OCI-LY7 (cell line): ENCODE results near the gene FSIP1. TPM values are rescaled to one million over a fixed set of nuclear protein-coding genes. Genes with fewer than 3 reads are reported as not detected.

ENCODE experiments used
- Bru-seq: library from RNA; stranded (reverse); fragments of 400-500 nt; gene quantifications from one replicate; lab custom pipeline; 2021; lab: Mats Ljungman, UMichigan
- BruChase-seq, 2 experiments: library from RNA; stranded (reverse); fragments of 400-500 nt; gene quantifications; one replicate each; lab custom pipeline; 2021; lab: Mats Ljungman, UMichigan
- BruUV-seq: library from RNA; stranded (reverse); fragments of 400-500 nt; replicated peaks from 2 replicates; lab custom pipeline; 2021; lab: Mats Ljungman, UMichigan
- CTCF ChIA-PET: fragments of 300-600 bp; sonication (Branson Sonifier 250); formaldehyde crosslinking; loops from one replicate; lab custom pipeline; 2022; ENCODE audit warnings: antibody characterized with exemption; ENCODE audit not compliant: unreplicated experiment; lab: Charles Lee
- POLR2A ChIA-PET: fragments of 300-600 bp; sonication (Branson Sonifier 250); formaldehyde crosslinking; loops from one replicate; lab custom pipeline; 2022; ENCODE audit warnings: antibody characterized with exemption; lab: Charles Lee
- DNase-seq: peaks from one replicate; pipeline ENCODE4 v3.0.0-alpha.2; 2015; ENCODE audit warnings: low spot score
- H2AFZ ChIP-seq: fragments of 200-600 bp; sonication (generic), shearing (Covaris generic); 2 replicates; pipeline ENCODE4 v1.6.1; 2014; ENCODE audit warnings: mild to moderate bottlenecking, antibody characterized with exemption, low read length, moderate library complexity
- H3K27ac ChIP-seq: fragments of 200-600 bp; sonication (generic); 2 replicates; pipeline ENCODE4 v1.5.1; 2014; ENCODE audit warnings: mixed run types, low read depth, mild to moderate bottlenecking, moderate library complexity, low read length, inconsistent platforms; ENCODE audit not compliant: poor library complexity, severe bottlenecking
- H3K36me3 ChIP-seq: fragments of 200-600 bp; sonication (generic); 2 replicates; pipeline ENCODE4 v1.6.1; 2014; ENCODE audit warnings: mild to moderate bottlenecking, antibody characterized with exemption, low read length, moderate library complexity, mixed read lengths; ENCODE audit not compliant: insufficient read depth
- H3K4me1 ChIP-seq: fragments of 200-600 bp; sonication (generic); 2 replicates; pipeline ENCODE4 v1.5.1; 2014; ENCODE audit warnings: mild to moderate bottlenecking, low read length; ENCODE audit not compliant: insufficient read depth, poor library complexity, severe bottlenecking
- H3K4me2 ChIP-seq: fragments of 200-600 bp; sonication (generic); 2 replicates; pipeline ENCODE4 v1.6.1; 2014; ENCODE audit warnings: mild to moderate bottlenecking, low read length
- H3K4me3 ChIP-seq: fragments of 200-600 bp; sonication (generic); 2 replicates; pipeline ENCODE4 v1.5.1; 2014; ENCODE audit warnings: mild to moderate bottlenecking, low read depth, low read length; ENCODE audit not compliant: poor library complexity, severe bottlenecking
- H3K79me2 ChIP-seq: fragments of 200-600 bp; sonication (generic); 2 replicates; pipeline ENCODE4 v1.6.1; 2016; ENCODE audit warnings: low read depth, mild to moderate bottlenecking, low read length, moderate library complexity, mixed read lengths; ENCODE audit not compliant: insufficient read depth
- H3K9me2 ChIP-seq: fragments of 200-600 bp; sonication (generic); 2 replicates; pipeline ENCODE4 v1.6.1; 2016; ENCODE audit warnings: mild to moderate bottlenecking, low read length, mixed read lengths; ENCODE audit not compliant: insufficient read depth
- H3K9me3 ChIP-seq: fragments of 200-600 bp; sonication (generic); 2 replicates; pipeline ENCODE4 v1.6.1; 2014; ENCODE audit warnings: mild to moderate bottlenecking, mixed run types, low read length, mixed read lengths
- H4K20me1 ChIP-seq: fragments of 200-600 bp; sonication (generic); 2 replicates; pipeline ENCODE4 v1.6.1; 2014; ENCODE audit warnings: mild to moderate bottlenecking, antibody characterized with exemption, low read length, moderate library complexity, mixed read lengths; ENCODE audit not compliant: insufficient read depth
- CTCF ChIP-seq: fragments of 200-600 bp; sonication (generic); conservative IDR thresholded peaks from 2 replicates; pipeline ENCODE4 v1.5.1; 2014; ENCODE audit warnings: mild to moderate bottlenecking, antibody characterized with exemption, low read length, moderate library complexity, mixed read lengths
- EZH2phosphoT487 ChIP-seq: fragments of 200-600 bp; sonication (generic); IDR thresholded peaks from 2 replicates; pipeline ENCODE4 v1.6.1; 2018; ENCODE audit warnings: low read depth, borderline replicate concordance, mild to moderate bottlenecking, mixed run types, antibody characterized with exemption, low read length, moderate library complexity, mixed read lengths
- intact Hi-C: fragments of 100-400 bp; cut with micrococcal nuclease; formaldehyde crosslinking; loops from one replicate; pipeline ENCODE4 v1.10.0; 2022; ENCODE audit not compliant: unreplicated experiment
- long read RNA-seq: library from polyadenylated mRNA; stranded (forward); transcript quantifications from one replicate; pipeline ENCODE4 v2.0.0, GENCODE V29; 2022
- total RNA-seq, 2 experiments: library from RNA; depleted of rRNA in 1 of 2; stranded (reverse); fragments of >200 nt in 1 of 2; shearing (Covaris generic) in 1 of 2; gene quantifications; 2 replicates each; pipeline ENCODE4 v1.2.3, GENCODE V29; 2014 to 2022

FSIP1 gene
- 0.21 and 0.28 TPM in 2 replicates for total RNA-seq (2014; rRNA removed; shearing (Covaris generic))
- total RNA-seq (2022): 0.65 and 0.66 TPM in 2 replicates
- Bru-seq, nascent RNA: percentile 28 among the genes with signal in this experiment
- percentile 23 among the genes with signal in this experiment for BruChase-seq, experiment 1, labeled RNA remaining after a 6-hour chase
- percentile 27 among the genes with signal in this experiment for BruChase-seq, experiment 2, labeled RNA remaining after a 2-hour chase
- long read RNA-seq: 0 reads

GRCh38 chr15:39782441-39783138 is at the start of gene FSIP1:
Gene FSIP1 (minus strand): TSS chr15:39782841. CDS start chr15:39776524, 6,317 bp downstream.
- intact Hi-C loops: loop anchor here (5.0 to 10.0 kb wide), 4 partner anchors 150 to 540 kb away; partner anchors contain the start of genes BUB1B, EIF2AK4 and INAFM2
- no peaks in the 10 kb centered on the region for H3K9me3 ChIP-seq
- peaks cover 9% of the 10 kb centered on the region; the same call in 1 of the 2 replicates for H3K79me2 ChIP-seq
- no peaks in the 10 kb centered on the region for H3K9me2 ChIP-seq
- TF ChIP-seq CTCF (no peak), EZH2phosphoT487 (no peak)
- no peaks in the 10 kb centered on the region for H3K36me3 ChIP-seq
- H3K4me2 ChIP-seq: peak within 1 kb of the TSS; percentile 87
- peak; percentile 98 for DNase-seq
- peak within 1 kb of the TSS; percentile 100 for H2AFZ ChIP-seq
- no TSS peak for BruUV-seq
- peak within 1 kb of the TSS; percentile 13 for H3K27ac ChIP-seq
- ChIA-PET POLR2A (interaction anchor here (0.6 to 2.0 kb wide), 8 partner anchors 8 to 635 kb away, joined by 3 to 7 read pairs (median 3); no protein-coding TSS in a partner anchor), CTCF (interaction anchor here (0.6 kb wide), 1 partner anchor 189 kb away, joined by 3 read pairs; no protein-coding TSS in a partner anchor)
- H3K4me3 ChIP-seq: peak within 1 kb of the TSS; percentile 84
- H3K4me1 ChIP-seq: peaks cover 18% of the 10 kb centered on the region
- H4K20me1 ChIP-seq: no peaks in the 10 kb centered on the region

- no peak for TF ChIP-seq EZH2phosphoT487
- TF ChIP-seq CTCF: no peak
- no peak overlapping the region for H3K4me3 ChIP-seq
- H3K9me2 ChIP-seq: no peaks in the 10 kb centered on the region
- no peak overlapping the region for H3K4me2 ChIP-seq
- POLR2A ChIA-PET: interaction anchor here (1.0 to 1.5 kb wide), 3 partner anchors 8 to 31 kb away, joined by 3 to 5 read pairs (median 5); no protein-coding TSS in a partner anchor
- no TSS peak for BruUV-seq
- no peaks in the 10 kb centered on the region for H3K79me2 ChIP-seq
- CTCF ChIA-PET: no interaction called here
- no peaks in the 10 kb centered on the region for H4K20me1 ChIP-seq
- H3K9me3 ChIP-seq: no peaks in the 10 kb centered on the region
- no peak for DNase-seq
- intact Hi-C loops: no loop called here
- H3K4me1 ChIP-seq: no peaks in the 10 kb centered on the region
- H3K27ac ChIP-seq: no peak overlapping the region
- no peaks in the 10 kb centered on the region for H3K36me3 ChIP-seq
- no peak overlapping the region for H2AFZ ChIP-seq
Observed at GRCh38 chr15:39830166-39830565, 47.5 kb upstream of the FSIP1 start.
